ENCODE data around the gene NDFIP2. TPM values are rescaled to one million over a fixed set of nuclear protein-coding genes. Genes with fewer than 3 reads are reported as not detected.

NDFIP2 gene
- total and polyA plus RNA-seq, 10 donors, result 2.1 to 27.3 (median 14.0) TPM

DNA sequence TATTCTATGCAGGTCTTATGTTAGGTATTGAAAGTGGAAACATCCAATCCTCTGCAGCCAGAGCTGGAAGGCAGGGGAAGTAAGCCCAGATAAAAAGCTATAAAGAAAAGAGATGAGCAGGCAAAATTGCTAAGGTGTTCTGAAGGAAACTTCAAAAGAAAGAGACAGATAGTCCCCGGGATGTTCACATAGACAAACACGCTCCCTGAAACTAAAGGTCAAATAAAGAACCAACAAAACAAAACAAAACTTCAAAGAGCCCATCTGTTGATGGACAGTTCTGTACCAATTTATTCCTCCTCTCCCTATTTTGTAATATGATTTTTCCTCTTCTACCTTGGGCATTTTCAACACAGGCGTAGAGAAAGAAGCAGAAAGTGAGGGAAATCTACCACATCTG, 11.3 kb upstream of the NDFIP2 start:
- 85 to 93% (median 88%) methylated on average over 3 of the region's 3 CpGs for WGBS, 5 donors
- no peak for DNase-seq
- peaks cover 0 to 6% (median 1%) of the 10 kb centered on the region in 8 donors for H3K9me3 ChIP-seq
- no peak overlapping the region for H3K4me3 ChIP-seq
- no peaks in the 10 kb centered on the region for H3K4me1 ChIP-seq
- H3K36me3 ChIP-seq, result no peaks in the 10 kb centered on the region
- no peaks in the 10 kb centered on the region for H3K27me3 ChIP-seq (replicated peaks in 1 of 7)
- intact Hi-C loops (cut with DNase I; ENCODE audit: low total_unique reads), result no loop called here
- no peak overlapping the region for H3K27ac ChIP-seq
- TF ChIP-seq, protein P1, sequence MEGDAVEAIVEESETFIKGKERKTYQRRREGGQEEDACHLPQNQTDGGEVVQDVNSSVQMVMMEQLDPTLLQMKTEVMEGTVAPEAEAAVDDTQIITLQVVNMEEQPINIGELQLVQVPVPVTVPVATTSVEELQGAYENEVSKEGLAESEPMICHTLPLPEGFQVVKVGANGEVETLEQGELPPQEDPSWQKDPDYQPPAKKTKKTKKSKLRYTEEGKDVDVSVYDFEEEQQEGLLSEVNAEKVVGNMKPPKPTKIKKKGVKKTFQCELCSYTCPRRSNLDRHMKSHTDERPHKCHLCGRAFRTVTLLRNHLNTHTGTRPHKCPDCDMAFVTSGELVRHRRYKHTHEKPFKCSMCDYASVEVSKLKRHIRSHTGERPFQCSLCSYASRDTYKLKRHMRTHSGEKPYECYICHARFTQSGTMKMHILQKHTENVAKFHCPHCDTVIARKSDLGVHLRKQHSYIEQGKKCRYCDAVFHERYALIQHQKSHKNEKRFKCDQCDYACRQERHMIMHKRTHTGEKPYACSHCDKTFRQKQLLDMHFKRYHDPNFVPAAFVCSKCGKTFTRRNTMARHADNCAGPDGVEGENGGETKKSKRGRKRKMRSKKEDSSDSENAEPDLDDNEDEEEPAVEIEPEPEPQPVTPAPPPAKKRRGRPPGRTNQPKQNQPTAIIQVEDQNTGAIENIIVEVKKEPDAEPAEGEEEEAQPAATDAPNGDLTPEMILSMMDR (IDR thresholded peaks at IDR 0.05 in 8 of 11, conservative IDR thresholded peaks at IDR 0.05 in 3 of 11), result no peak
- no peak for TF ChIP-seq POLR2A (IDR thresholded peaks at IDR 0.05)

DNA sequence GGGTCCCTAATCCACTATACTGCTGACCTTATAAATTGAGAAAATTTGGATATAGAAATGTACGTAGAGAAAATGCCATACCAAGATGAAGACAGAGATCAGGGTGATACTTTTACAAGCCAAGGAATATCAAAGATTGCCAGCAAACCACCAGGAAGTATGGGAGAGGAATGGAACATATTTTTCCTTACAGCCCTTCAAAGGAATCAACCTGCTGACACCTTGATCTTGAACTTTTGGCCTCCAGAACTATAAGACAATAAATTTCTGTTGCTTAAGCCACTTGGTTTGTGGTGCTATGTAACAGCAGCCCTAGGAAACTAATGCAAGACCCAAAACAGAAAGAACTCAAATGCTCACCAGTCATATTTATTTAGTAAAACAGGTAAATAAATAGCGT, 10.3 kb upstream of the NDFIP2 start:
- intact Hi-C loops (cut with DNase I; ENCODE audit: low total_unique reads), result no loop called here
- Histone ChIP-seq H3K36me3 (no peaks in the 10 kb centered on the region), H3K27me3 (replicated peaks in 1 of 7) (no peaks in the 10 kb centered on the region), H3K4me1 (no peaks in the 10 kb centered on the region), H3K4me3 (no peak overlapping the region), H3K9me3 (peaks cover 0 to 11% (median 5%) of the 10 kb centered on the region in 8 donors), H3K27ac (no peak overlapping the region)
- no peak for DNase-seq
- TF ChIP-seq POLR2A (IDR thresholded peaks at IDR 0.05), result no peak
- 90 to 95% (median 95%) methylated on average over 2 of the region's 2 CpGs for WGBS, 5 donors

DNA sequence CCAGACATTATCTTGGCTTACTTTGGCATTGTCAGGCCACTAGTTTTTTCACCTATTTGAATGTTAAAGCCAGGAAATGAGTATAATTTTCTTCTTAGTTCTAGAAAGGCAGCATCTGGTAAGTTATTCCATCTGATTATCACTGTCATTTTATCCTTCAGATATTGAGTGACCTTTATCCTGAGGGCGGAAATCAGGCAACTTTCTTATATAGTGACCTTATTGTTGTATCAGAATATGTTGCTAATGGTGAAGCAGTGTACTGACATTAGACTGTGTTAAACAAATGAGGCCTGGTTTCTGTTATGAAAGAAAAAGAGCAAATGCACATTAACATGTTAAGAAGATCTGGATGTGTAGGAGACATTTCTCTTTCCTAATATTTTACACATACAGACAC, 5.4 kb upstream of the NDFIP2 start:
- Histone ChIP-seq H3K36me3 (no peaks in the 10 kb centered on the region), H3K9me3 (peaks cover 0 to 11% (median 5%) of the 10 kb centered on the region in 8 donors), H3K4me1 (peaks cover 0 to 15% (median 2%) of the 10 kb centered on the region in 6 donors), H3K27me3 (replicated peaks in 1 of 7) (peaks cover 0 to 21% (median 0%) of the 10 kb centered on the region in 7 donors), H3K4me3 (no peak overlapping the region), H3K27ac (no peak overlapping the region)
- WGBS, 5 donors, result 71 to 100% (median 91%) methylated on average over 1 of the region's 1 CpG
- TF ChIP-seq POLR2A (IDR thresholded peaks at IDR 0.05) (no peak), POLR2AphosphoS5 (IDR thresholded peaks at IDR 0.05) (no peak)
- TF ChIP-seq, protein P1 (IDR thresholded peaks at IDR 0.05 in 8 of 11, conservative IDR thresholded peaks at IDR 0.05 in 3 of 11), result no peak
- DNase-seq, result no peak
- intact Hi-C loops (cut with DNase I; ENCODE audit: low total_unique reads), result no loop called here

DNA sequence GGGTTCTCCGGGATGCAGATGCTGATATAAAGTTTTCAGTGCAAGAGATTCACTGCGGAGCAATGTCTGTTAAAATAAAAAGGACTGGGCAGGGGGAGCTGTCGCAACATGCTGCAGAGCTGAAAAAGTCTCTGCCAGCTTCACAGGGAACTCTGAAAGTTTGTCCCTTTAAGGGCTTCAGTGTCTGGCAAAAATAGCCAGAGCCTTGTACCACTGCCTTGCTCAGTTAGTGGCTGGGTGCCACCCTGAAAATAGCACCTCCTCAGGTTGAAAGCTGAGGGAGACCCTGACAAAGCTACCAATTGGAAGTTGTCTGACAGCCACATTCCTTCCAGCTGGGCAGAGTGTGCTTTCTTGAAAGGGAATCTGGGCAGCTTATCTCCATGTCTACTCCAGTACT, 3.0 kb upstream of the NDFIP2 start:
- DNase-seq, result no peak
- Histone ChIP-seq H3K36me3 (no peaks in the 10 kb centered on the region), H3K4me3 (no peak overlapping the region), H3K27ac (no peak overlapping the region), H3K4me1 (peaks cover 3 to 39% (median 17%) of the 10 kb centered on the region in 6 donors), H3K27me3 (replicated peaks in 1 of 7) (peaks cover 0 to 45% (median 0%) of the 10 kb centered on the region in 7 donors), H3K9me3 (peaks cover 0 to 11% (median 5%) of the 10 kb centered on the region in 8 donors)
- intact Hi-C loops (cut with DNase I; ENCODE audit: low total_unique reads), result no loop called here
- TF ChIP-seq POLR2A (IDR thresholded peaks at IDR 0.05) (no peak), POLR2AphosphoS5 (IDR thresholded peaks at IDR 0.05) (no peak)
- TF ChIP-seq, protein P1 (IDR thresholded peaks at IDR 0.05 in 8 of 11, conservative IDR thresholded peaks at IDR 0.05 in 3 of 11), result no peak
- WGBS, 5 donors, result 75 to 89% (median 83%) methylated on average over 3 of the region's 3 CpGs

DNA sequence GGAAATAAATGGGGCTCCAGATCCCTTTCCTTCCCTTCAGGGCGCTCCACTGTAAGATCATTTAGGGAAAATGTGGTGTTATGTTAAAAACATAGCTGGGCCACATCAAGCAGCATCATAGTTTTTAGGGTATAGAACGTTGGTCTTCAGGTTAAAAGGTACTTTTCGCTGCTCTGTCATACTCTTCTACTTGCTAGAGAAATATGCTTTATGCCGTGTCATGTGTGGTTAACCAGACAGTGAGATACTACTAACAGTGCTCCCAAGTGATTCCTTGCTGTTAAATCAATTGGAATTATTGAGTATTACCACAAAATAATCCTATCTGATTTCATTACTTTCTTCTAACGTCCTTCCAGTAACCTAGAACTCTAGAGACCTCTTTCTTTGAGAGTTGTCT, 1.1 kb upstream of the NDFIP2 start:
- H3K4me1 ChIP-seq, result peaks cover 3 to 53% (median 17%) of the 10 kb centered on the region in 6 donors
- intact Hi-C loops (cut with DNase I; ENCODE audit: low total_unique reads), result no loop called here
- TF ChIP-seq POLR2A (IDR thresholded peaks at IDR 0.05) (no peak), POLR2AphosphoS5 (IDR thresholded peaks at IDR 0.05) (no peak)
- TF ChIP-seq, protein P1 (IDR thresholded peaks at IDR 0.05 in 8 of 11, conservative IDR thresholded peaks at IDR 0.05 in 3 of 11), result no peak
- 44 to 59% (median 53%) methylated on average over 5 of the region's 5 CpGs for WGBS, 5 donors
- no peaks in the 10 kb centered on the region for H3K36me3 ChIP-seq
- peaks cover 0 to 58% (median 0%) of the 10 kb centered on the region in 7 donors for H3K27me3 ChIP-seq (replicated peaks in 1 of 7)
- peaks cover 0 to 3% (median under 1%) of the 10 kb centered on the region in 8 donors for H3K9me3 ChIP-seq
- H3K4me3 ChIP-seq, result no peak overlapping the region
- DNase-seq, result no peak
- H3K27ac ChIP-seq, result peak overlapping the region in 1 of 8 donors; percentile 37

All from spleen (tissue), 11 donors.